RWPE2 (cell line): ENCODE measurements around the gene CLEC11A.

Source experiments
- ATAC-seq: fragments of 200-7000 bp; cut with Tn5 transposase; 3 replicates; pipeline ENCODE4 v1.9.1; 2021; ENCODE audit warnings: low read depth
- DNase-seq: peaks from one replicate; pipeline ENCODE4 v3.0.0-alpha.2; 2020; ENCODE audit warnings: low spot score
- H3K27ac ChIP-seq: fragments of 450-650 bp; 2 replicates; pipeline ENCODE4 v1.5.1; 2017; ENCODE audit warnings: mild to moderate bottlenecking; ENCODE audit not compliant: poor library complexity, severe bottlenecking
- H3K27me3 ChIP-seq: fragments of 250-450 bp; sonication (Bioruptor Pico); 2 replicates; pipeline ENCODE4 v1.5.1; 2021; ENCODE audit warnings: mild to moderate bottlenecking, moderate library complexity; ENCODE audit not compliant: insufficient read depth, poor library complexity, severe bottlenecking
- H3K36me3 ChIP-seq: fragments of 250-450 bp; sonication (Bioruptor Pico); 2 replicates; pipeline ENCODE4 v1.5.1; 2020; ENCODE audit warnings: low read depth, mild to moderate bottlenecking, moderate library complexity
- H3K4me1 ChIP-seq: fragments of 250-450 bp; sonication (Bioruptor Pico); 2 replicates; pipeline ENCODE4 v1.5.1; 2021; ENCODE audit warnings: mild to moderate bottlenecking, moderate library complexity; ENCODE audit not compliant: insufficient read depth, poor library complexity, severe bottlenecking
- H3K4me3 ChIP-seq: fragments of 250-450 bp; sonication (Bioruptor Pico); 2 replicates; pipeline ENCODE4 v1.5.1; 2021; ENCODE audit warnings: mild to moderate bottlenecking, moderate library complexity; ENCODE audit not compliant: severe bottlenecking
- H3K9me3 ChIP-seq: fragments of 250-450 bp; sonication (Bioruptor Pico); 2 replicates; pipeline ENCODE4 v1.5.1; 2021; ENCODE audit warnings: mild to moderate bottlenecking, moderate library complexity; ENCODE audit not compliant: severe bottlenecking
- CTCF ChIP-seq: fragments of 450-650 bp; IDR thresholded peaks from one replicate; pipeline ENCODE4 v1.5.1; 2017; ENCODE audit warnings: mild to moderate bottlenecking, moderate library complexity; ENCODE audit not compliant: poor library complexity, severe bottlenecking

The CLEC11A gene

GRCh38 chr19:50679177-50680125, 43.7 kb upstream of the CLEC11A start:
- Histone ChIP-seq H3K27me3 (peaks cover 16% of the 10 kb centered on the region), H3K4me3 (no peak overlapping the region), H3K36me3 (no peaks in the 10 kb centered on the region)

GRCh38 chr19:50686310-50687032, 36.7 kb upstream of the CLEC11A start:
- no peak for DNase-seq
- no peaks in the 10 kb centered on the region for H3K36me3 ChIP-seq
- no peak for ATAC-seq

More at GRCh38 chr19:50679177-50680125, 43.7 kb upstream of the CLEC11A start:
- peak; percentile 92 for ATAC-seq
- DNase-seq: no peak
- Histone ChIP-seq H3K4me1 (no peaks in the 10 kb centered on the region), H3K9me3 (no peaks in the 10 kb centered on the region), H3K27ac (no peak overlapping the region)
- no peak for TF ChIP-seq CTCF

GRCh38 chr19:50688766-50689165, 34.4 kb upstream of the CLEC11A start:
- Histone ChIP-seq H3K36me3 (no peaks in the 10 kb centered on the region), H3K27ac (no peak overlapping the region), H3K4me1 (no peaks in the 10 kb centered on the region), H3K9me3 (no peaks in the 10 kb centered on the region), H3K27me3 (peaks cover 53% of the 10 kb centered on the region), H3K4me3 (no peak overlapping the region)
- DNase-seq (no peak), ATAC-seq (no peak)
- TF ChIP-seq CTCF: no peak

More at GRCh38 chr19:50686310-50687032, 36.7 kb upstream of the CLEC11A start:
- no peak for TF ChIP-seq CTCF
- no peak overlapping the region for H3K27ac ChIP-seq
- no peak overlapping the region for H3K4me3 ChIP-seq
- H3K4me1 ChIP-seq: no peaks in the 10 kb centered on the region
- H3K9me3 ChIP-seq: no peaks in the 10 kb centered on the region
- peaks cover 48% of the 10 kb centered on the region for H3K27me3 ChIP-seq

GRCh38 chr19:50690439-50690838, 32.7 kb upstream of the CLEC11A start:
- Histone ChIP-seq H3K27ac (no peak overlapping the region), H3K4me3 (no peak overlapping the region), H3K4me1 (no peaks in the 10 kb centered on the region), H3K9me3 (no peaks in the 10 kb centered on the region), H3K27me3 (peaks cover 48% of the 10 kb centered on the region), H3K36me3 (no peaks in the 10 kb centered on the region)
- no peak for TF ChIP-seq CTCF
- ATAC-seq (no peak), DNase-seq (no peak)
